NB4 (cell line): ENCODE results near the gene ELAVL1.

Source experiments
- POLR2A ChIP-seq: IDR thresholded peaks from 2 replicates; pipeline ENCODE4 v1.6.1; 2011; ENCODE audit warnings: mild to moderate bottlenecking; ENCODE audit not compliant: insufficient read length; ENCODE audit errors: extremely low read depth
- TF ChIP-seq, protein P1 (sequence below): IDR thresholded peaks from one replicate; pipeline ENCODE4 v1.5.1; 2012; ENCODE audit warnings: low read depth, low read length

- no peak for TF ChIP-seq POLR2A
- TF ChIP-seq, protein P1, sequence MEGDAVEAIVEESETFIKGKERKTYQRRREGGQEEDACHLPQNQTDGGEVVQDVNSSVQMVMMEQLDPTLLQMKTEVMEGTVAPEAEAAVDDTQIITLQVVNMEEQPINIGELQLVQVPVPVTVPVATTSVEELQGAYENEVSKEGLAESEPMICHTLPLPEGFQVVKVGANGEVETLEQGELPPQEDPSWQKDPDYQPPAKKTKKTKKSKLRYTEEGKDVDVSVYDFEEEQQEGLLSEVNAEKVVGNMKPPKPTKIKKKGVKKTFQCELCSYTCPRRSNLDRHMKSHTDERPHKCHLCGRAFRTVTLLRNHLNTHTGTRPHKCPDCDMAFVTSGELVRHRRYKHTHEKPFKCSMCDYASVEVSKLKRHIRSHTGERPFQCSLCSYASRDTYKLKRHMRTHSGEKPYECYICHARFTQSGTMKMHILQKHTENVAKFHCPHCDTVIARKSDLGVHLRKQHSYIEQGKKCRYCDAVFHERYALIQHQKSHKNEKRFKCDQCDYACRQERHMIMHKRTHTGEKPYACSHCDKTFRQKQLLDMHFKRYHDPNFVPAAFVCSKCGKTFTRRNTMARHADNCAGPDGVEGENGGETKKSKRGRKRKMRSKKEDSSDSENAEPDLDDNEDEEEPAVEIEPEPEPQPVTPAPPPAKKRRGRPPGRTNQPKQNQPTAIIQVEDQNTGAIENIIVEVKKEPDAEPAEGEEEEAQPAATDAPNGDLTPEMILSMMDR, result no peak
These were observed 46.2 kb downstream of the ELAVL1 start for GRCh38 chr19:7959211-7959610.
